HG03575 (cell line): Measurements from ENCODE around the gene LIPI.
"Not testable (repeated sequence)": the region's sequence is repeated elsewhere in the genome, so short reads cannot be mapped to it uniquely, and the experiment has no call there.

Experiments used
- ATAC-seq: cut with Tn5 transposase; IDR thresholded peaks from one replicate; pipeline ENCODE4 v1.9.1; 2021; ENCODE audit not compliant: unreplicated experiment, insufficient number of reproducible peaks, low FRiP score; ENCODE audit errors: extremely low read depth

Gene LIPI

GRCh38 chr21:14210738-14211137, at the start of gene LIPI:
Gene LIPI (minus strand): TSS chr21:14210955. CDS start chr21:14210845, 110 bp downstream.
- no peak for ATAC-seq

- ATAC-seq = no peak
Measured at GRCh38 chr21:14260174-14260764, 49.5 kb upstream of the LIPI start.

- ATAC-seq = no peak
Measured at GRCh38 chr21:14259747-14260146, 49.0 kb upstream of the LIPI start.

- ATAC-seq = no peak
Measured at GRCh38 chr21:14251336-14251735, 40.6 kb upstream of the LIPI start.

- ATAC-seq = no peak
Measured at GRCh38 chr21:14245711-14246110, 35.0 kb upstream of the LIPI start.

GRCh38 chr21:14244911-14245310, 34.2 kb upstream of the LIPI start:
- ATAC-seq = no peak

- no peak for ATAC-seq
Measured at GRCh38 chr21:14243874-14244273, 33.1 kb upstream of the LIPI start.

GRCh38 chr21:14243461-14243860, 32.7 kb upstream of the LIPI start:
- no peak for ATAC-seq

- ATAC-seq = no peak
Measured at GRCh38 chr21:14241297-14241696, 30.5 kb upstream of the LIPI start.

- ATAC-seq = no peak
Measured at GRCh38 chr21:14239281-14239680, 28.5 kb upstream of the LIPI start.

GRCh38 chr21:14236180-14236579, 25.4 kb upstream of the LIPI start:
- no peak for ATAC-seq

- no peak for ATAC-seq
Measured at GRCh38 chr21:14235101-14235500, 24.3 kb upstream of the LIPI start.

- no peak for ATAC-seq
Measured at GRCh38 chr21:14229399-14229798, 18.6 kb upstream of the LIPI start.

GRCh38 chr21:14223365-14223764, 12.6 kb upstream of the LIPI start:
- ATAC-seq = no peak

- no peak for ATAC-seq
Measured at GRCh38 chr21:14215971-14216641, 5.4 kb upstream of the LIPI start, which contains the start of gene RBM11. Gene RBM11 (plus strand): TSS chr21:14216157. CDS start chr21:14216187, 30 bp downstream.

GRCh38 chr21:14213164-14213563, 2.4 kb upstream of the LIPI start:
- ATAC-seq = no peak

- no peak for ATAC-seq
Measured at GRCh38 chr21:14206222-14206621, 4.5 kb downstream of the LIPI start.

- not testable (repeated sequence) for ATAC-seq
Measured at GRCh38 chr21:14166463-14167223, 44.1 kb downstream of the LIPI start.

GRCh38 chr21:14143999-14144398, 66.8 kb downstream of the LIPI start:
- ATAC-seq = no peak

- ATAC-seq = no peak
Measured at GRCh38 chr21:14124266-14124665, 86.5 kb downstream of the LIPI start.
